Measurements from ENCODE around the gene USP46. TPM values are rescaled to one million over a fixed set of nuclear protein-coding genes. Genes with fewer than 3 reads are reported as not detected.

USP46 gene
- total and polyA plus RNA-seq, 2 of the 4 experiments (the other 2 are of a cell fraction), result 9.3 to 15.4 TPM

DNA sequence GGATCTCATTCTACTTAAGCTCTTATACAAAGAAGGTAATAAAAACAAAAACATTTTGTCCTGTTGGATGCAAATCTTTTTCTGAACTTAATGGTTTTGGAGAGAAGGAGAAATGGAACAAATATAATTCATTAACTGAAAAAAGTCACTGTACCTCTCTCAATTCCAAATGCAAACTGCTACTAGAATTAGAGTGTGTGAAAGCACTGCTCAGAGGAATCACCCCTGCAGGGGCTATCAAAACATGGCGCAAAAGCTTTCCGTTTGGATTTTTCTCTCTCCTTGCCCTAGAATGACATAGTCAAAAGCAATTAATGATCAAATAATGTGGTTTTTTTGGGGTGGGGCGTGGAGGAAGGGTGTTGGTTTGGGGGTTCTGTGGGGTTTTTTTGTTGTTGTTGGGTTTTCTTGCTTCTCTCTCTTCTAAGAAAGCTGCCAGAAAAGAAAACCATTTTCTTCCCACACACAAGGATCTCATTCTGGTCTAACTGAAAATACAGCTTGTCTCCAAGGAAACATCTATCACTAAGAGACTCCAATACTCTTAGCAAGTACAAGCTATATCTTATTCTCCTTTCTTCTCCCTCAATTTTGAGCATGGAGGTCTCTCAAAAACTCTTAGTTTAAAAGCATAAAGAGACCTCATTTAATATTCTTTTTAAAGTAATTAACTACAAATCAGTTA, 41.6 kb downstream of the USP46 start:
- H3K27ac ChIP-seq (ENCODE audit: insufficient read depth, low read length), result no peak overlapping the region
- no peaks in the 10 kb centered on the region for H4K20me1 ChIP-seq (ENCODE audit: insufficient read depth, low read length)
- H3K56ac ChIP-seq (ENCODE audit: extremely low read depth, insufficient read depth, low read length), result no peak overlapping the region
- H3K18ac ChIP-seq (ENCODE audit: low read depth, low read length), result no peak overlapping the region
- dilution Hi-C loops (cut with HindIII; ENCODE audit: low sequenced_read_pairs, unreplicated experiment), result no loop called here
- H4K91ac ChIP-seq (ENCODE audit: insufficient read depth, low read depth, low read length), result no peak overlapping the region
- no peak for DNase-seq
- H3K4me3 ChIP-seq (ENCODE audit: insufficient read depth, low read depth, low read length), result no peak overlapping the region
- H3K4ac ChIP-seq (ENCODE audit: low read depth, low read length), result no peak overlapping the region
- no TSS peak for BruUV-seq (replicated peaks)
- H2BK20ac ChIP-seq (ENCODE audit: low read depth, low read length), result no peak overlapping the region
- no peak overlapping the region for H3K14ac ChIP-seq (replicated peaks; ENCODE audit: low read depth, low read length)
- TF ChIP-seq RCOR1 (IDR thresholded peaks at IDR 0.05; ENCODE audit: insufficient replicate concordance, low read length), result no peak
- peaks cover 7% of the 10 kb centered on the region for H3K36me3 ChIP-seq (ENCODE audit: control insufficient read depth, insufficient read depth, low read length)
- H3K4me2 ChIP-seq (ENCODE audit: low read depth, low read length), result no peak overlapping the region
- no peak overlapping the region for H2AK9ac ChIP-seq (replicated peaks; ENCODE audit: low read depth, low read length, poor library complexity)
- H3K4me1 ChIP-seq (ENCODE audit: control insufficient read depth, insufficient read depth, low read length), result no peaks in the 10 kb centered on the region
- ATAC-seq (ENCODE audit: low read depth), result no peak
- no peak overlapping the region for H2AFZ ChIP-seq (replicated peaks; ENCODE audit: low read length, poor library complexity)
- no peak overlapping the region for H4K8ac ChIP-seq (ENCODE audit: low read depth in 2 of 2, low read length in 2 of 2)
- no peak overlapping the region for H3K23ac ChIP-seq (ENCODE audit: low read depth, low read length)
- H2BK5ac ChIP-seq (ENCODE audit: low read depth, low read length, poor library complexity, severe bottlenecking), result no peak overlapping the region
- intact Hi-C loops (cut with micrococcal nuclease), result no loop called here
- no peak overlapping the region for H2BK15ac ChIP-seq (ENCODE audit: low read depth, low read length)
- no peak overlapping the region for H2BK120ac ChIP-seq (ENCODE audit: low read depth, low read length)
- H2AK5ac ChIP-seq (ENCODE audit: low read depth, low read length), result no peak overlapping the region
- no peak overlapping the region for H4K5ac ChIP-seq (ENCODE audit: low read depth, low read length)
- peaks cover 5 to 18% of the 10 kb centered on the region in 2 experiments for H3K79me1 ChIP-seq (ENCODE audit: low read depth in 1 of 2, low read length in 2 of 2)
- H3K27me3 ChIP-seq (ENCODE audit: control insufficient read depth, insufficient read depth, low read length), result no peaks in the 10 kb centered on the region
- H3K9me1 ChIP-seq (ENCODE audit: insufficient read depth, low read length), result no peaks in the 10 kb centered on the region
- ChIA-PET POLR2A (ENCODE audit: unreplicated experiment) (no interaction called here), CTCF (interaction anchor here (1.2 kb wide), 1 partner anchor 26 kb away, joined by 4 read pairs; no protein-coding TSS in a partner anchor)
- WGBS, 2 experiments (ENCODE audit: extremely low coverage in 2 of 2, insufficient read length in 1 of 2), result 100% methylated on average over 1 of the region's 3 CpGs; no CpG with 5 or more reads in 1 of the 2 experiments
- in situ Hi-C loops (cut with MboI; ENCODE audit: low sequenced_read_pairs), result no loop called here
- H3K9ac ChIP-seq (ENCODE audit: low read depth, low read length), result no peak overlapping the region
- no peaks in the 10 kb centered on the region for H3K9me3 ChIP-seq (ENCODE audit: control insufficient read depth, insufficient read depth, low read length)
